ENCODE measurements around the gene PNLIPRP3.

DNA sequence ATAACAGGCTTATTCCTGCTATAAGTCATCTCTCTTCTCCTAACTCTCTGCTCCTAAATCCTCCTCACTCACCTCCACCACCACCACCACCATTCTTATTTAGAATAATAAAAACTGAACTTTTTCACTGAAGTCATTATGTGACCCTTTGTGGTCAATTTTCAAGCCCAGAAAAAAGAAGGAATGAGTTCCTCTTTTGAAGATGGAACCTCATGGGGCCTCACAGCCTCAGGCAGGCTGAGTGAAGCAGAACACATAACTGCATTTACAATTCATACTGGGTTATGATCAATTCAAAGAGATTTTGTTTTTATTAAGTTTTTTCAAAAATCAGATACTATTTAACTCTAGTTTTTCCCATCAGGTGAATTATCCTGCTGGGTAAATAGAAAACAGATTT, 29.8 kb downstream of the PNLIPRP3 start:
- TF ChIP-seq, protein P1, sequence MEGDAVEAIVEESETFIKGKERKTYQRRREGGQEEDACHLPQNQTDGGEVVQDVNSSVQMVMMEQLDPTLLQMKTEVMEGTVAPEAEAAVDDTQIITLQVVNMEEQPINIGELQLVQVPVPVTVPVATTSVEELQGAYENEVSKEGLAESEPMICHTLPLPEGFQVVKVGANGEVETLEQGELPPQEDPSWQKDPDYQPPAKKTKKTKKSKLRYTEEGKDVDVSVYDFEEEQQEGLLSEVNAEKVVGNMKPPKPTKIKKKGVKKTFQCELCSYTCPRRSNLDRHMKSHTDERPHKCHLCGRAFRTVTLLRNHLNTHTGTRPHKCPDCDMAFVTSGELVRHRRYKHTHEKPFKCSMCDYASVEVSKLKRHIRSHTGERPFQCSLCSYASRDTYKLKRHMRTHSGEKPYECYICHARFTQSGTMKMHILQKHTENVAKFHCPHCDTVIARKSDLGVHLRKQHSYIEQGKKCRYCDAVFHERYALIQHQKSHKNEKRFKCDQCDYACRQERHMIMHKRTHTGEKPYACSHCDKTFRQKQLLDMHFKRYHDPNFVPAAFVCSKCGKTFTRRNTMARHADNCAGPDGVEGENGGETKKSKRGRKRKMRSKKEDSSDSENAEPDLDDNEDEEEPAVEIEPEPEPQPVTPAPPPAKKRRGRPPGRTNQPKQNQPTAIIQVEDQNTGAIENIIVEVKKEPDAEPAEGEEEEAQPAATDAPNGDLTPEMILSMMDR (IDR thresholded peaks at IDR 0.05): no peak
- TF ChIP-seq EZH2 (IDR thresholded peaks at IDR 0.05; ENCODE audit: borderline replicate concordance, insufficient read depth, low read depth, low read length, poor library complexity, severe bottlenecking): no peak
